Right ventricle myocardium superior (tissue), 1 donor: ENCODE measurements around the gene GAMT. TPM values are rescaled to one million over a fixed set of nuclear protein-coding genes. Genes with fewer than 3 reads are reported as not detected.
A peak's percentile ranks its signal among the peaks of the same experiment; 100 is the strongest.

Experiments used
- ATAC-seq: fragments of 200-7000 bp; cut with Tn5 transposase; one replicate; pipeline ENCODE4 v1.9.1; 2020; ENCODE audit warnings: mild to moderate bottlenecking; ENCODE audit not compliant: poor library complexity
- DNase-seq: peaks from one replicate; pipeline ENCODE4 v3.0.0-alpha.2; 2020
- intact Hi-C: fragments of 100-400 bp; cut with DNase I; formaldehyde crosslinking; loops from one replicate; pipeline ENCODE4 v1.11.2; 2022
- total RNA-seq: library from RNA; stranded (reverse); fragmentation: NEBNext Ultra II Directional; extraction: Animal tissue kit (Norgen Biotek cat#: 25700); gene quantifications from one replicate; pipeline ENCODE4 v1.2.1, GENCODE V29; 2021
- donor health status: DM: no; HTN: yes; CAD: no; lungs with severe emphysema.

Gene GAMT
- total RNA-seq, 1 donor from 2014 or later: 93.5 TPM

DNA sequence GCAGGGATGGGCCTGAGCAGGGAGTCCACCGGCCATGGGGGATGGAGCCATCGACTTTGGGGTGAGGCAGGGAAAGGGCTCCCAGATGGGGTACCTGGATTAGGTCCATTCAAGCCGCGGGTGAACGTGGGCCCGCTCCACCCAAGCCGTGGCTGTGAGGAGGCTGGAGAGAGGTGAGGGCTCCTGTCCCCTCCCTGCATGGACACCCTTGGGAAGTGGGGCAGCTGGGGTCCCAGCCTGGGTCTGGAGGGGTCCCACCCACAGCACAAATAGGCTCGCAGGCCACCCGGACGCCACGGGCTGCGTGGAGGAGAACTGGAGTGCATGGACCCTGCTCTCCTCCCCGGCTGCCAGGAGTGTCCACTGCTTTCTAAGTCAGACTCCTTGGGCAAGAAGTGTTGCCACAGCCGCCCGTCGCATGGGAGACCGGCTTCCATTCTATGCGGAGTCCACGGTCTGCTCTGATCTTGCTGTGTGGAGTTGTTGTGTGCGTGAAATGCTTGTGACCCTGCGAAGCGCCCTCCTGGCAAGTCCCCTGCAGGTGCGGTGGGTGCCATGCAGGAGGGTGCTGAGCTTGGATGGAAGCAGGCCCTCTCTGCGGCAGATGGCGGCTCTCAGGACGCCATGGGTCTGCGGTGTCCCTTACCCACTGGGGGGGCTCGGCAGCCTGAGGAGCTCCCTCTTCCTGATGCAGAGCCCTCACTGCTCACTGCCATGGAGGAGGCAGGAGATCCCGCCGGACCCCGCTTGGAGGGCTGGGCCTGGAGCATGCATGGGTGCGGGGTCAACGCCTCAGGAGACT lies 8.1 kb upstream of the GAMT start:
- intact Hi-C loops: no loop called here
- no peak for DNase-seq
- no peak for ATAC-seq

DNA sequence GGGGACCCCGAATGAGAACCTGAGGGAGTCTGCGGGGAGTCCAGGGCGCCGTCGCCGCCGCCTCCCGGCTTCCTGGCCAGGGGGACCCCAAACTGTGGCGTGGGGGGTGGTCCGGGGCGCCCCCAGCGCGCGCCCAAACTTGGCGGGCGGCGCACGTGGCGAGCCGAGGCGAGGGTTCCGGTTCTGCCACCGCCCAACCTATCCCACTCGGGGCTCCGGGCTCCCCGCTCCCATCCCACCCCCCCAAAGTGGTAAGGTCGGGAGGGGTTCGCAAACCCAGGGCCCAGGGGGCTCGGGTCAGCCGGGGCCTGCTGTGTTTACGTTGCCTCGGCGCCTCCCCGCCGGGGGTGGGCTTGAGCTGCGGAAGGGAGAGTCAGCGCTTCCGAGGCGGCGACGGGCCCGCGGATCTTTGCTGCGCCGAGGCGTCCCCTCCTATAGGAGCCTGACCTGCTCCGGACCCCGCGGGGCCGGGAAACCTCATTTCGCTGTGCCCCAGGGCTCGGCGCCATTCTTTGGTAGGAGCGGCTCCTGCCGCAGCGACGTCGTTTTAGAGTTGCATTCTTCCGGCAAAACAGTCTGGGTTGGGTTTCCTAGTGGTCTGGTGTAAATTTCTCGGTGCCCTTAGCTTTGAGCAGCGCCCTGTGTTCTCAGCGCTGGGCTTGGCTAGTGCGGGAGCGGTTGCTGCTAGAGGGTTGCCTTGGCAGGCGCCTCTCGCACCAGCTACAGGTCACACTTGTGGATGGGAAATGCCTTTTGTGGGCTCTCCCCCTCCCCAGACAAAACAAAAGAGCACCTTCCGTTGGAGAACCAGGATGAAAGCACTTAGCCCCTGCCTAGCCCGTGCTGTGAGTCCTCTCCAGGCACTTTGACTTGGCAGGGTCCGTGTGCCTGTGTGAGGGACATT lies 7.2 kb upstream of the GAMT start:
- peak; percentile 75 for DNase-seq
- ATAC-seq: peak; percentile 2
- intact Hi-C loops: no loop called here

DNA sequence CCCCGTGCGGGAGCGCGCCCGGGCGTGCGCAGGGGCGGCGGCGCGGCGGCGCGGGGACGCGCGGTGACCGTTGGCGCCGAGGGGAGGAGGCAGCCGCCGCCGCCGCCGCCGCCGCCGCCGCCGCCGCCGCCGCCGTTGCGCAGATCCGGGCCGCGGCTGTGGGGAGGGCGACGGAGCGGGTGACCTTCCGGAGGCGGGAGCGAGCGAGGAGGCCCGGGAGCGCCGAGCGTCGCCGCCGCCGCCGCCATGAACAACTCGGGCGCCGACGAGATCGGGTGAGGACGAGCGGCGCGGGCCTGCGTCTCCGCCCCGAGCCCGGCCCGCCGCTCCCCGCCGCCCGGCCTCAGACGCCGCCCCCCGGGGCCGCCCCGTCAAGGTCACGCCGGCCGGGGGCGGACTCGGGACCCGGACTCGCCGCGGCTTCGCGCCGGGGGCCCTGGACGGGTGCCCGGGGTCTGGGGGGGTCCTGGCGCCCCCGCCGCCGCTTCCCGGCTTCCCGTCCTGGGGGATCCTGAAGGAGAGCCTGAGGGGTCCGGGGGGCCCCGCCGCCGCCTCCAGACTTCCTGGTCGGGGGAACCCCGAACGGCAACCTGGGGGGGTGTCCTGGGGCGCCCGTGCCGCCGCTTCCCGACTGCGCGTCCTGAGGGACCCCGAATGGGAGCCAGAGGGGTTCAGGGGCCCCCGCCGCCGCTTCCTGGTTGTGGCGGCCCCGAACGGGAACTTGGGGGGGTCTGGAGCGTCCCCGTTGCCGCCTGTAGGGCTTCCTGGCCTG lies 6.4 kb upstream of the GAMT start, which contains the start of gene DAZAP1:
Gene DAZAP1 (plus strand): TSS at position 59 of the 772 bp plus-strand sequence. CDS start 188 bp downstream, at position 247.
- peak; percentile 62 for DNase-seq
- intact Hi-C loops: no loop called here

DNA sequence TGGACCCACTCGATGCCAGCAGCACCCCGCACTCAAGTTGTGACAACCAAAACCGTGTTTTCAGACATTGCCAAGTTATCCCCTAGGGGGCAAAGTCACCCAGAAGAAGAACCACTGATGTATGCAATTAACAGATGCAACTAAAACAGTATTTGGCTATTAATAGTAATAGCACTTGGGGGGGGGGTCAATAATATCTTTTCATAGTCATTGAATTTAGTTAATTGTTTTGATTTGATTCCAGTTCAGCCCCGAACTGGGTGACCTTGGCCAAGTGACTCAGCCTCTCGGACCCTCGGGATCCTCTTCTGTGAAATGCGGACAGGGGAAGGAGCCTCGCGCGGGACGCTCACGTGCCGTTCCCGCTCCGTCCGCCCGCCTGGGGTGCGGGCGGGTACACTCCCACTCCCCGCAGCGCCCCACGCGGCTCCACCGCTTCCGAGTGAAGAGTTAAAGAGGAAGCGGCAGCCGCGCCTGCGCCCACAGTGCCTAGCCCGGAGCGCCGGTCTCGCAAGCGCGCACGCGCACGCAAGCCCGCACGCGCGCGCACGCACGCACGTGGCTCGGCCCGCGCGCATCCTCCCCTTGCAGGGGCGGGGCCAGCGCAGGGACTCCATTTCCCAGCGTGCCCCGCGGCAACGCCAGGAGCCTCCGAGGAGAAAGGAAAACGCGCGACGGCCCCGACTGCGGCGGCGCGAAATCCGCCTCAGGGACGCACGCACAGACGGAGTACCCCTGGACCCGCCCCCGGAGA lies 5.6 kb upstream of the GAMT start:
- intact Hi-C loops: no loop called here
- DNase-seq (peak; percentile 100), ATAC-seq (peak; percentile 91)

More for the DNA sequence above, 6.4 kb upstream of the GAMT start, which contains the start of gene DAZAP1:
- ATAC-seq: no peak

DNA sequence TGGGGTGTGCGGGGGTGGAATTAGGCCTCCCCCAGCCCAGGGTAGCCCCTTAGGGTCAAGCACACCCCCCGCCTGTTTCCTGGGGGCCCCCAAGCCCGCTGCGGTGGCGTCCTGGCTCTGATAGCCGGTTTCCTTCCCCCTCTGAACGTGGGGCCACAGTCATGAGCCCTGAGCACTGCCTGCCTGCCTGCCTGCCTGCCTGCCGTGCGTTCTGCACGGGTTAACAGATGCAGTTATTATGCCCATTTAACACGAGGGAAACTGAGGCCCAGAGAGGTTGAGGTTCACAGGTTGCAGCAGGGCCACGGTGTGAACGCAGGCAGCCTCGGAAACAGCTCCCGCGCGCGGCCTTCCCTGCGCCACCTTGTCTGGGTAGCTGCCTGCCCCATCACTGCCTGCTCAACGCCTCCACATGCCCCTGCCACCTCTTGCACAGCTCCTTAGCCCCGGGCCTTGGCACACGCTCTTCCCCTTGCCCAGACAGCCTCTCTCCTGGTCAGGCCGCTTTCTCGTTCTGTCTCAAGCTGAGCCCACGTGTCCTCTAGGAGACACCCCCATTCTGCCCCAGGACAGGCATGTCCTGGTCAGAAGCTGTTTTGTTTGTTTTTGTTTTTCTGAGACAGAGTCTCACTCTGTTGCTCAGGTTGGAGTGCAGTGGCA lies 1.2 kb upstream of the GAMT start:
- ATAC-seq (no peak), DNase-seq (no peak)
- intact Hi-C loops: no loop called here

DNA sequence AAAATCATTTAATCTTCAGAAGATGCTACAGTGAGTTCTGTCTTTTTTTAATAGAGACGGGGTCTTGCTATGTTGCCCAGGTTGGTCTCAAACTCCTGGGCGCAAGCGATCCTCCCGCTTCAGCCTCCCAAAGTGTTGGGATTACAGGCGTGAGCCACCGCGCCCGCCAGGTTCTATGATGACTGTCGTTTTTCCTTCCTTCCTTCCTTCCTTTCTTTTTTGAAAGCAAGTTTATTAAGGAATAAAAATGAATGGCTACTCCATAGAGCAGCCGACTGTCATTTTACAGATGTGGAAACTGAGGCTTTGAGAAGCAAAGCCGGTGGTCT lies 511 bp upstream of the GAMT start:
- no peak for ATAC-seq
- intact Hi-C loops: no loop called here
- DNase-seq: no peak

DNA sequence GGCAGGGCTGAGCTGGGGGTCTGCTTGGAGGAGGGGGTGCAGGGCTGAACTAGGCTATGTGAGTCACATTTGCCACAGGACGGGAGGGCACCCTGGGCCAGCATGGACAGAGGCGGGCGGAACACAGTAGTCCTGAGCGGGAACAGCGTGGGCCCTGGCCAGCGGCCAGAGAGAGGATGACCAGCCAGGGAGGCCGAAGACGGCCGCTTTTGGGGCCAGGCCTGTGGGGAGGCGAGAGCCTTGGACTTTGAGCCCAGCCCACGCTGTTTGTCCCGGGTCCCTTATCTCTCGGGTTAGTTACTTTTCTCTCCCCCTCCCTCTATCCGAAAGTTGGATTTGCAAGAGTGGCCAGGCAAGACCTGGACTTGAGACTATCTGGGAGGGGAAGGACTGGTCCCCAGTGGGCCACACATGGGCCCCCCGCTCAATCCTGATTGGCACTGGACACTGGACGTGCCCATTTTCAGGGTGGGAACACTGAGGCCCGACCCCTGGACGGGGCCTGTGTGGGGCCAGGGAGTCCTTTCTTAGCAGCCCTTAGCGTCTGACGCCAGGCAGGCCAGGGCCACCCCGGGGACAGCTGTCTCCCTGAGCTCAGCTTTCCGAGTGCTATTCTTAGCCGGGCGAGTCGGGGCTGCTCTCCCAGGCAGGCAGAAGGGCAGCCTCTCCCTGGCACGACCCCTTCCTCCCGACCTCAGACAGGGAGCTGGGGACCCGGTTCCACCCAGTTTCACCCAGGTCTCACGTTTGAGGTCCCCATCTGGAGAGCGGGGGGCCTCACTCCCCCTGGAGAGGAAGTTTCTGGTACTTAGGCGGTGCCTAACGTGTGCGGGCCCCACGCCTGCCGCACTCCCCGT lies 833 bp downstream of the GAMT start:
- ATAC-seq (peak; percentile 74), DNase-seq (peak; percentile 77)
- intact Hi-C loops: no loop called here

DNA sequence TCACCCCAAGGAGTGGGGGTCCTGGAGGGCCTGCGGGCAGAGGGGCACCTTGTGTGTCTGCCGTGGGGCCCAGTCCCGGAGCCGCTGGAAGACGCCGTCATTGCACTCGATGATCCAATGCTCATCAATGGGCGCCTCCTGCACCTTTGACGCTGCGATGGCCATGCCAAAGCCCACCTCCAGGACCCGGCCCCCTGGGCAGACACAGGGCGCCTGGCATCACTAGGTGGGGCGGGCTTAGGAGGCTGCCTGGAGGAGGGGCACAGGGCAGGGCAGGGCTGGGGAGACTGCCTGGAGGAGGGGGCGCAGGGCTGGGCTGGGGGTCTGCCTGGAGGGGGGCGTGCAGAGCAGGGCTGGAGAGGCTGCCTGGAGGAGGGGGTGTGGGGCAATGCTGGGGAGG lies 1.6 kb downstream of the GAMT start:
- ATAC-seq (no peak), DNase-seq (no peak)
- intact Hi-C loops: no loop called here

DNA sequence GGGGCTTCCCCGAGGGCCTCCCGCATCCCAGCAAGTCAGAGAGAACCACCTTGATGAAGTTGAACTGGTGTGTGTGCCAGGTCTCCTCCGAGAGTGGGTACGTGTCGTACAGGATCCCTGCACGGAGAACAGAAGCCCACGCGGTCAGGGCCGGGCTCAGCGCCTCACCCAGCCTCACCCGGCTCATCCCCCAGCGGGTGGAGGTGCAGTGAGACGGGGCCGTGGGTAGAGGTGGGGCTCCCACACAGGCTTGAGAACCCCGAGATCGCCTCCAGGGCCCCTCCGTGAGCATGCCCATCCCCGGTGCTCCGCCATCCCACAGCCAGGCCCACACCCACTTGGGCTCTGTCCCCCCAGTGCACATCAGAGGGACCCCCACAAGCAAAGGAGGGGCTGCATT lies 2.3 kb downstream of the GAMT start:
- DNase-seq (no peak), ATAC-seq (no peak)
- intact Hi-C loops: no loop called here

DNA sequence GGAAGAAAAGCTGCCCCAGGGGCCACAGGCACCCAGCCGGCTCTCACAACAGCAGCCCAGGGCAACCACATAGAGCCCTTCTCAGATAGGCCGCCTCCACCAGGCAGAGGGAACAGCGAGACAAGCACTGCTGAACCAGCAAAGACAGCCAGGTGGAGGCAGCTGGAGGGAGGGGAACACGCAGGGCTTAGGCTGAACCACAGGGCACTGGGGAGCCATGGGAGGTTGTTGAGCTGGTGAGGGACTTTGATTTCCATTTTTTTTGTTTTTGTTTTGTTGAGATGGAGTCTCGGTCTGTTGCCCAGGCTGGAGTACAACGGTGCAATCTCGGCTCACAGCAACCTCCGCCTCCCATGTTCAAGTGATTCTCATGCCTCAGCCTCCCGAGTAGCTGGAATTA lies 3.5 kb downstream of the GAMT start:
- DNase-seq (no peak), ATAC-seq (no peak)
- intact Hi-C loops: no loop called here

DNA sequence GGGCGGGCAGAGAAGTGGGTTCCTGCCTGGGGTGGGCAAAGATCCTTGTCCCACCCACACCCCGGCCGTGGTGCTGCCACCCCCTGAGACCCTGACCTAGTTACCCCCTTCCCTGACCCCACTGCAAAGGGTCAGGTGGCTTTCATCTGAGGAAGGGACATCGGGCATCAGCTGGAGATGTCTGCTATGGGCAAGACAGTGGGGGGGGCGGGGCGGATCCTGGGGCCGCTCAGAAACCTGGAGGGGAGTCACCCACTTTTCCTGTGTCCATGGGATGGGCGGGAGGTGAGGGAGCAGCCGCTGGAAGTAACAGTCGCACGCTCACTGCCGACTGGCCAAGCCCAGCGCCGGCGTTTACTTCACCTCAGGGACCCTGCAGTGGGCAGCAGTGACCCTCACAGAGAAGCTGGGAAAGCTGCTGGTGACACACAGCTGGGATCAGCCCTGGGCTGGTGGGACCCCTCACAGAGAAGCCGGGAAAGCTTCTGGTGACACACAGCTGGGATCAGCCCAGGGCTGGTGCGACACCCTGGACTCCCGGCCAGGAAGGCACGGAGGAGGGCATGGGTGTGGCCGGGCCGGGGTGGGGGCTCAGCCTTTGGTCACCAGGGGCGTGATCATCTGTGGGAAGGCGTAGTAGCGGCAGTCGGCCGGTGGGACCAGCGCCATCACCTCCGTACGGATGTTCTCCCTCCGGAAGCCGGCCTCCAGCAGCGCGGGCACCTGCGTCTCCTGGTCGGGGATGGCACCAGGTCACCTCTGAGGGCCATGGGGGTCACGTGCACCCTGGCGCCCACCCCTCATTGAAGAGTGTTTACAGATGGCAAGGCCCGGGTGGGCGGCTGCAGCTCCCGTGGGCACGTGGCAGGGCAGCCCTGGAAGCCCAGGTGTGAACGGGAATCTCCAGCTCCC lies 4.3 kb downstream of the GAMT start:
- intact Hi-C loops: no loop called here
- ATAC-seq: no peak

DNA sequence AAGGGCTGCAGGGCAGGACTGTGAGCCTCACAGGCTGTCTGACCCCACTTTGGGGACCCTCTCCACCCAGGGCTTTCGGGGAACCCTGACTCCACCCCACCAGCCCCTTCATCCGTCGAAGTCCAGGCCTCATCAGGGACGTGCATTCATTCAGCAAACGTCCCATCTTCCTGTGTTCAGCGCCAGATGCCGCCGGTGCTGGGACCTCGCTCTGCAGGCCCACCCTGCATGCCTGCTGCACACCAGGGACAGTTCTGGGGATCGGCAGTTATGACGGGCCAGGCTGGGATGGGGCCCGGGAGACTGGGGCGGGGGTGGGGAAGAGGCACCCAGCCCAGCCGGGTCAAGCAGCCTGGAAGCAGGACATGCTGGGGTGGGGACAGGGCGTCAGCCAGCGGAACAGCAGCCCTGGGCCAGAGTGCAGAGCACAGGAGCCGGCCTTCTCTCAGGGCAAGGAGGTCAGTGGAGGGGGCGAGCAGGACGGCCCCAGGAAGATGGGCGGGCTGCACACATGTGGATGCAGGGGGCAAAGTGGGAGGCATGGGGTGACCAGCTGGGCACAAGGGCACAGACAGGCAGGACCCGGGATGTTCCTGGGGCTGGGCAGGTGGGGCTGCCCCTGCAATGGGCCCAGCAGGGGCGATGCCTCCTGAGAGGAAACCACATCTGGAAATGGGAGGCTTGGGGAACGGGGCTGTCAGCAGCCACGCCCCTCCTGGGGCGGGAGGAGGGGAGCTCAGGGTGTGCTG lies 5.1 kb downstream of the GAMT start:
- ATAC-seq (peak; percentile 18), DNase-seq (peak; percentile 45)
- intact Hi-C loops: no loop called here

More for the DNA sequence above, 4.3 kb downstream of the GAMT start:
- DNase-seq: no peak

DNA sequence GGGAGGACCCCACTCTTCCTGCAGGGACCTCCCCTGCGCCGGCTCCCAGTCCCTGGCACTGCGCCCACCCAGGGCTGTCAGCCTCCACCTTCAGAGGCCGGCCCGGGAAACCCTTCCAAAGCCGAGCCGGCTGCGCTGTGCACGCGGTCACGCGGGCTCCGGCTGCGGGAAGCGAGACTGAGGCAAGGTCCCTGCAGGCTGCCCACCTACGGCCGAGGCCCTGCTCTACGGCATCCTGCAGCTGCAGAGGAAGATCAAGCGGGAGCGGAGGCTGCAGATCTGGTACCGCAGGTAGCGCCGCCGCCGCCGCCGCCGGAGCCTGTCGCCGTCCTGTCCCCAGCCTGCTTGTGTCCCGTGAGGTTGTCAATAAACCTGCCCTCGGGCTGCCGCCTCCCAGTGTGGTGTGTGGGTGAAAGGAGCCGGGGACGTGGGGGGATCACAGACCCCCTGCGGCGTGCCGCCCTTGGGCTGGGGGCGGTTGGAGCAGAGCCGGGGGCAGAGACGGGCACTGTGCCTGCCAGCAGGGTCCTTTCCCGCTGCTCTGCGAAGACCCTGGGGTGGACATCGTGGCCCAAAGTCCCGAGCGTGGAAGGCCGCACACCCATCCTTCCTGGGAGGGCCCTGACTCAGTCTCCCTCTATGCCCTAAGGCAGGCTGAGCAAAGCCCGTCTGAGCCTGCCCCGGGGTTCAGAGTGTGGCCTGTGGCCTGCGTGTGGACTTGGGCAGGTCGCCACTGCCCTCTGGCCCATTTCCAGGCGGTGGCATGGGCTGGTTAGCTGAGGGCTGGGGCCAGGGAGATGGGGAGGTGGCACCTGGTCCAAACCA lies 5.9 kb downstream of the GAMT start:
- peak; percentile 56 for DNase-seq
- ATAC-seq: peak; percentile 28
- intact Hi-C loops: no loop called here
